ENCODE measurements around the gene ZER1.

DNA sequence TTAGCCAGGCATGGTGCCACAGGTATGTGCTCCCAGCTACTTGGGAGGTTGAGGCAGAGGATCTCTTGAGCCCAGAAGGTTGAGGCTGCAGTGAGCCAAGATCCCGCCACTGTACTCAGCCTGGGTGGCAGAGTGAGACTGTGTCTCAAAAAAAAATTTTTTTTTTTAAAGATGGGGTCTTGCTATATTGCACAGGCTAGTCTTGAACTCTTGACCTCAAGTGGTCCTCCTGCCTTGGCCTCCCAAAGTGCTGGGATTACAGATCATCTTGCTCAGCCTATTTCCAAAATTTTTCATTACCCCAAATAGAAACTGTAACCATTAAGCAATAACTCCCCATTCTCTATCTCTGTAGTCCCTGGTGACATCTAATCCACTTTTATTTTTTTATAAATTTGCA lies 10.9 kb upstream of the ZER1 start:
- TF ChIP-seq CTCF (conservative IDR thresholded peaks at IDR 0.05; ENCODE audit: low read length) (no peak), EZH2phosphoT487 (IDR thresholded peaks at IDR 0.05; ENCODE audit: borderline replicate concordance, low read depth, low read length) (no peak)

Measured in OCI-LY7 (cell line).